Pancreas (tissue), 10 donors: ENCODE measurements around the gene IFNL2. TPM values are rescaled to one million over a fixed set of nuclear protein-coding genes. Genes with fewer than 3 reads are reported as not detected.
"Not testable (repeated sequence)": the region's sequence is repeated elsewhere in the genome, so short reads cannot be mapped to it uniquely, and the experiment has no call there.

Experiments
- ATAC-seq, 4 donors: fragments of 200-7000 bp; cut with Tn5 transposase; one replicate each; pipeline versions ENCODE4 v1.8.0 to v1.9.1; 2020; ENCODE audit warnings: mild to moderate bottlenecking in 4 of 4, moderate library complexity in 4 of 4
- DNase-seq, 6 donors: peaks; one replicate each; pipeline ENCODE4 v3.0.0-alpha.2; 2020
- FAIRE-seq: peaks from 2 replicates; lab custom pipeline; 2012; peaks lifted over from hg19 to GRCh38; lab: Jason Lieb, UNC
- H3K27ac ChIP-seq, 4 donors: fragments of 200-600 bp; sonication (generic); 1 replicate in 3 of 4; 2 replicates in 1 of 4; pipeline versions ENCODE4 v1.5.0 to v1.8.0; 2020
- H3K27me3 ChIP-seq, 4 donors: fragments of 200-600 bp; one replicate each; pipeline ENCODE4 v1.8.0; 2021
- H3K36me3 ChIP-seq, 3 donors: fragments of 200-600 bp; sonication (generic) in 1 of 3; one replicate each; pipeline versions ENCODE4 v1.5.0 to v1.8.0; 2020 to 2021
- H3K4me1 ChIP-seq, 3 donors: fragments of 200-600 bp; one replicate each; pipeline ENCODE4 v1.8.0; 2021
- H3K4me3 ChIP-seq, 4 donors: fragments of 200-600 bp; sonication (generic) in 2 of 4; one replicate each; pipeline versions ENCODE4 v1.5.0 to v1.8.0; 2020 to 2021
- H3K9me3 ChIP-seq, 4 donors: fragments of 200-600 bp; one replicate each; pipeline ENCODE4 v1.8.0; 2021
- CTCF ChIP-seq, 4 donors: fragments of 200-600 bp; sonication (generic) in 3 of 4; IDR thresholded peaks; one replicate each; pipeline versions ENCODE4 v1.5.0 to v1.8.0; 2021; ENCODE audit warnings: antibody characterized with exemption in 4 of 4
- WGBS, 2 donors: extraction: QIAGEN DNeasy Blood & Tissue Kit; methylation state at CpG; one replicate each; pipeline ENCODE4 v1.1.7; 2013; 5-methylcytosine and 5-hydroxymethylcytosine counted together
- intact Hi-C, 3 donors: fragments of 100-400 bp; cut with DNase I; formaldehyde crosslinking; loops; one replicate each; pipeline versions ENCODE4 v1.11.1 to v1.14.2; 2022
- polyA plus RNA-seq, 2 donors: library from polyadenylated mRNA; stranded (reverse); fragments of 200-250 nt; gene quantifications; one replicate each; pipeline ENCODE4 v1.2.3, GENCODE V29; 2013
- total RNA-seq, 6 donors: library from RNA; stranded (reverse); fragmentation: NEBNext Ultra II Directional in 4 of 6; extraction: Animal tissue kit (Norgen Biotek cat#: 25700) in 4 of 6; gene quantifications; one replicate each; pipeline versions ENCODE4 v1.2.1 to v1.2.4, GENCODE V29; 2021 to 2023
- donor health status: healthy with polysubstance abuse.
- donor health status: DM: no; HTN: no; CAD: no; lungs with moderate emphysema.
- donor health status: DM: no; HTN: no; CAD: no.
- donor health status: control.
- donor health status: control.
- donor health status: Bipolar disorder and iron deficiency.
- donor health status: DM: yes; HTN: yes; CAD: no.
- donor health status: DM: no; HTN: no; CAD: no.
- donor health status: DM: no; HTN: no; CAD: no.
- donor health status: DM: yes; HTN: yes; CAD: no.

IFNL2 gene
- total and polyA plus RNA-seq, 8 donors = not detected

GRCh38 chr19:39264306-39265290, 3.6 kb upstream of the IFNL2 start:
- Histone ChIP-seq H3K4me3 (no peak overlapping the region), H3K36me3 (no peaks in the 10 kb centered on the region), H3K4me1 (peaks cover 0 to 8% (median 0%) of the 10 kb centered on the region in 3 donors), H3K27ac (no peak overlapping the region), H3K9me3 (no peaks in the 10 kb centered on the region), H3K27me3 (no peaks in the 10 kb centered on the region)
- 29 to 33% methylated on average over 89 to 102 of the region's 102 CpGs for WGBS, 2 donors
- ATAC-seq (peak; percentile 18 to 53 (median 30)), DNase-seq (peak in 2 of 6 donors; percentile 58 to 61), FAIRE-seq (no peak)
- TF ChIP-seq CTCF (IDR thresholded peaks at IDR 0.05) = no peak
- intact Hi-C loops = no loop called here

- FAIRE-seq (no peak), DNase-seq (peak in 2 of 6 donors; percentile 51 to 68), ATAC-seq (no peak)
- no peaks in the 10 kb centered on the region for H3K9me3 ChIP-seq
- peaks cover 0 to 8% (median 0%) of the 10 kb centered on the region in 3 donors for H3K4me1 ChIP-seq
- intact Hi-C loops = no loop called here
- no peak for TF ChIP-seq CTCF (IDR thresholded peaks at IDR 0.05)
- no peak overlapping the region for H3K4me3 ChIP-seq
- WGBS, 2 donors = 66 to 72% methylated on average over 38 to 39 of the region's 39 CpGs
- H3K36me3 ChIP-seq = no peaks in the 10 kb centered on the region
- no peak overlapping the region for H3K27ac ChIP-seq
- H3K27me3 ChIP-seq = no peaks in the 10 kb centered on the region
Measured at GRCh38 chr19:39265321-39265916, 2.8 kb upstream of the IFNL2 start.

- peak in 1 of 6 donors; percentile 44 for DNase-seq
- H3K27me3 ChIP-seq, FAIRE-seq, H3K9me3 ChIP-seq, H3K4me3 ChIP-seq, H3K27ac ChIP-seq, H3K36me3 ChIP-seq, intact Hi-C loops, ATAC-seq, H3K4me1 ChIP-seq: not testable (repeated sequence)
- 82 to 96% methylated on average over 7 to 9 of the region's 10 CpGs for WGBS, 2 donors
Measured at GRCh38 chr19:39268531-39269223, 481 bp downstream of the IFNL2 start.

GRCh38 chr19:39269369-39269768, 1.2 kb downstream of the IFNL2 start:
- H3K4me3 ChIP-seq, FAIRE-seq, H3K36me3 ChIP-seq, H3K27me3 ChIP-seq, intact Hi-C loops, ATAC-seq, H3K27ac ChIP-seq, H3K9me3 ChIP-seq, H3K4me1 ChIP-seq: not testable (repeated sequence)
- peak in 2 of 6 donors; percentile 26 to 58 for DNase-seq
- WGBS, 2 donors = 69 to 81% methylated on average over 9 to 10 of the region's 10 CpGs

- WGBS, 2 donors = 82 to 83% methylated on average over 9 of the region's 9 CpGs
- no peaks in the 10 kb centered on the region for H3K27me3 ChIP-seq
Measured at GRCh38 chr19:39270036-39270871, 2.1 kb downstream of the IFNL2 start.

GRCh38 chr19:39273859-39274258, 5.7 kb downstream of the IFNL2 start:
- intact Hi-C loops, H3K27me3 ChIP-seq, FAIRE-seq, H3K4me1 ChIP-seq, H3K27ac ChIP-seq, H3K9me3 ChIP-seq, H3K36me3 ChIP-seq, ATAC-seq, H3K4me3 ChIP-seq: not testable (repeated sequence)
- 87 to 90% methylated on average over 5 of the region's 5 CpGs for WGBS, 2 donors
- peak in 1 of 6 donors; percentile 3 for DNase-seq

More at GRCh38 chr19:39270036-39270871, 2.1 kb downstream of the IFNL2 start:
- no peak for TF ChIP-seq CTCF (IDR thresholded peaks at IDR 0.05)
- no peak overlapping the region for H3K4me3 ChIP-seq
- no peaks in the 10 kb centered on the region for H3K9me3 ChIP-seq
- no peak for FAIRE-seq
- DNase-seq = peak in 1 of 6 donors; percentile 16
- H3K27ac ChIP-seq = no peak overlapping the region
- H3K36me3 ChIP-seq = no peaks in the 10 kb centered on the region
- ATAC-seq = no peak
- H3K4me1 ChIP-seq = no peaks in the 10 kb centered on the region
- intact Hi-C loops = no loop called here
